CD4-positive, alpha-beta T cell (primary cell): ENCODE measurements around the gene MELTF. TPM values are rescaled to one million over a fixed set of nuclear protein-coding genes. Genes with fewer than 3 reads are reported as not detected.

ENCODE experiments used
- ATAC-seq: fragments of 200-7000 bp; cut with Tn5 transposase; one replicate; pipeline ENCODE4 v1.10.0; 2022; ENCODE audit warnings: mild to moderate bottlenecking; ENCODE audit not compliant: poor library complexity
- CTCF ChIA-PET: fragments of 350-600 bp; sonication (Branson Sonifier 250); formaldehyde crosslinking; loops from one replicate; lab custom pipeline; 2021; ENCODE audit warnings: antibody characterized with exemption, inconsistent platforms; lab: Charles Lee
- POLR2A ChIA-PET: fragments of 350-600 bp; sonication (Branson Sonifier 250); formaldehyde crosslinking; loops from one replicate; lab custom pipeline; 2021; ENCODE audit warnings: antibody characterized with exemption, inconsistent platforms; lab: Charles Lee
- DNase-seq, 14 experiments: peaks; one replicate each; pipeline ENCODE4 v3.0.0-alpha.2; 2013 to 2020; ENCODE audit warnings: mixed read lengths in 2 of 14
- H3K27ac ChIP-seq, 2 donors: one replicate each; pipeline versions ENCODE4 v1.5.1 to v1.7.0; 2013; ENCODE audit warnings: low read length in 2 of 2, low read depth in 1 of 2, mild to moderate bottlenecking in 1 of 2
- H3K27me3 ChIP-seq, 2 experiments: 1 replicate in 1 of 2; 2 replicates in 1 of 2; pipeline versions ENCODE4 v1.6.1 to v1.7.0; 2013; ENCODE audit warnings: low read length in 2 of 2, control low read depth in 1 of 2, mild to moderate bottlenecking in 1 of 2, moderate library complexity in 1 of 2; ENCODE audit not compliant: insufficient read depth in 2 of 2, control insufficient read depth in 1 of 2
- H3K36me3 ChIP-seq: one replicate; pipeline ENCODE4 v1.6.1; 2013; ENCODE audit warnings: low read length, control low read depth; ENCODE audit not compliant: insufficient read depth
- H3K4me1 ChIP-seq: one replicate; pipeline ENCODE4 v1.6.1; 2013; ENCODE audit warnings: low read length, control low read depth; ENCODE audit not compliant: insufficient read depth
- H3K4me3 ChIP-seq: one replicate; pipeline ENCODE4 v1.5.1; 2013; ENCODE audit warnings: mild to moderate bottlenecking, low read length, moderate library complexity
- H3K9me3 ChIP-seq, 2 experiments: 1 replicate in 1 of 2; 2 replicates in 1 of 2; pipeline versions ENCODE4 v1.6.1 to v1.7.0; 2013; ENCODE audit warnings: low read length in 2 of 2, mild to moderate bottlenecking in 2 of 2, control low read depth in 1 of 2, moderate library complexity in 1 of 2; ENCODE audit not compliant: control insufficient read depth in 1 of 2, insufficient read depth in 1 of 2
- H3K27ac Mint-ChIP-seq: one replicate; pipeline ENCODE4 v1.8.0; 2020; ENCODE audit warnings: mixed read lengths
- H3K27me3 Mint-ChIP-seq: one replicate; pipeline ENCODE4 v1.8.0; 2021; ENCODE audit warnings: mixed read lengths
- H3K36me3 Mint-ChIP-seq: one replicate; pipeline ENCODE4 v1.8.0; 2021; ENCODE audit warnings: low read depth, mixed read lengths
- H3K4me1 Mint-ChIP-seq: one replicate; pipeline ENCODE4 v1.8.0; 2021; ENCODE audit warnings: low read depth, mixed read lengths
- H3K4me3 Mint-ChIP-seq: one replicate; pipeline ENCODE4 v1.8.0; 2020; ENCODE audit warnings: mild to moderate bottlenecking, mixed read lengths
- H3K9me3 Mint-ChIP-seq: one replicate; pipeline ENCODE4 v1.8.0; 2020; ENCODE audit warnings: mixed read lengths
- CTCF ChIP-seq: fragments of 200-600 bp; IDR thresholded peaks from one replicate; pipeline ENCODE4 v1.8.0; 2022; ENCODE audit warnings: antibody characterized with exemption, mild to moderate bottlenecking
- intact Hi-C, 2 experiments: fragments of 100-400 bp; cut with DNase I in 1 of 2; cut with micrococcal nuclease in 1 of 2; formaldehyde crosslinking; loops; one replicate each; pipeline versions ENCODE4 v1.15.1 to v1.9.0; 2023 to 2025; cut with DNase I, micrococcal nuclease
- total RNA-seq, 174 experiments: library from RNA in 2 of 174; stranded (reverse) in 2 of 174; gene quantifications; one replicate each; pipeline ENCODE4 v1.2.3 and lab custom pipeline; 2021 to 2026

The MELTF gene
- total RNA-seq, 2 experiments from 2014 or later = 0.89 to 1.2 TPM

- CTCF ChIA-PET = no interaction called here
- intact Hi-C loops = no loop called here
- no peak overlapping the region for H3K27ac Mint-ChIP-seq
Measured at GRCh38 chr3:196963631-196963953, 66.0 kb downstream of the MELTF start.

GRCh38 chr3:196962930-196963630, 66.5 kb downstream of the MELTF start:
- Mint-ChIP-seq H3K27me3 (peaks cover 5% of the 10 kb centered on the region), H3K4me1 (peaks cover 5% of the 10 kb centered on the region), H3K9me3 (no peaks in the 10 kb centered on the region), H3K27ac (no peak overlapping the region), H3K4me3 (no peak overlapping the region), H3K36me3 (no peaks in the 10 kb centered on the region)
- intact Hi-C loops = no loop called here
- peaks cover 0 to 4% of the 10 kb centered on the region in 2 experiments for H3K27me3 ChIP-seq
- no peaks in the 10 kb centered on the region for H3K9me3 ChIP-seq
- ChIA-PET POLR2A (interaction anchor here (1.1 kb wide), 1 partner anchor 21 kb away, joined by 4 read pairs; the partner anchor contains the start of gene NCBP2), CTCF (no interaction called here)
- peaks cover 2% of the 10 kb centered on the region for H3K4me1 ChIP-seq
- H3K4me3 ChIP-seq = no peak overlapping the region
- ATAC-seq (no peak), DNase-seq (no peak)
- H3K36me3 ChIP-seq = no peaks in the 10 kb centered on the region
- no peak overlapping the region for H3K27ac ChIP-seq
- TF ChIP-seq CTCF = no peak

More at GRCh38 chr3:196963631-196963953, 66.0 kb downstream of the MELTF start:
- H3K9me3 ChIP-seq = no peaks in the 10 kb centered on the region
- H3K36me3 ChIP-seq = no peaks in the 10 kb centered on the region
- H3K27ac ChIP-seq = no peak overlapping the region
- TF ChIP-seq CTCF = no peak
- no peak overlapping the region for H3K4me3 ChIP-seq
- POLR2A ChIA-PET = interaction anchor here (1.1 kb wide), 1 partner anchor 21 kb away, joined by 4 read pairs; the partner anchor contains the start of gene NCBP2
- ATAC-seq (no peak), DNase-seq (no peak)
- Mint-ChIP-seq H3K36me3 (no peaks in the 10 kb centered on the region), H3K4me1 (peaks cover 5% of the 10 kb centered on the region), H3K27me3 (peaks cover 5% of the 10 kb centered on the region), H3K4me3 (no peak overlapping the region), H3K9me3 (no peaks in the 10 kb centered on the region)
- peaks cover 0 to 6% of the 10 kb centered on the region in 2 experiments for H3K27me3 ChIP-seq
- peaks cover 7% of the 10 kb centered on the region for H3K4me1 ChIP-seq

- DNase-seq (no peak), ATAC-seq (no peak)
- no peaks in the 10 kb centered on the region for H3K4me1 Mint-ChIP-seq
- ChIA-PET POLR2A (no interaction called here), CTCF (no interaction called here)
- H3K36me3 ChIP-seq = no peaks in the 10 kb centered on the region
- H3K27ac Mint-ChIP-seq = no peak overlapping the region
- intact Hi-C loops = no loop called here
- H3K4me3 Mint-ChIP-seq = no peak overlapping the region
- H3K4me1 ChIP-seq = no peaks in the 10 kb centered on the region
- H3K4me3 ChIP-seq = no peak overlapping the region
- no peaks in the 10 kb centered on the region for H3K9me3 ChIP-seq
- H3K27me3 Mint-ChIP-seq = no peaks in the 10 kb centered on the region
- no peak overlapping the region for H3K27ac ChIP-seq
- no peak for TF ChIP-seq CTCF
- H3K9me3 Mint-ChIP-seq = no peaks in the 10 kb centered on the region
- no peaks in the 10 kb centered on the region for H3K27me3 ChIP-seq
- no peaks in the 10 kb centered on the region for H3K36me3 Mint-ChIP-seq
Measured at GRCh38 chr3:196962108-196962929, 67.3 kb downstream of the MELTF start.
